Panc1 (cell line): ENCODE results near the gene ACSS1. TPM values are rescaled to one million over a fixed set of nuclear protein-coding genes. Genes with fewer than 3 reads are reported as not detected.

Source experiments
- ATAC-seq: fragments of 200-7000 bp; cut with Tn5 transposase; 2 replicates; pipeline ENCODE4 v1.9.1; 2020; ENCODE audit warnings: mild to moderate bottlenecking, moderate library complexity
- BruUV-seq: library from RNA; stranded (reverse); fragments of 400-500 nt; replicated peaks from 2 replicates; lab custom pipeline; 2021; lab: Mats Ljungman, UMichigan
- CTCF ChIA-PET: fragments of 300-600 bp; sonication (Branson Sonifier 250); formaldehyde crosslinking; loops from one replicate; lab custom pipeline; 2022; ENCODE audit warnings: antibody characterized with exemption; lab: Charles Lee
- POLR2A ChIA-PET: fragments of 300-600 bp; sonication (Branson Sonifier 250); formaldehyde crosslinking; loops from one replicate; lab custom pipeline; 2022; ENCODE audit warnings: antibody characterized with exemption; lab: Charles Lee
- DNase-seq: peaks from one replicate; pipeline ENCODE4 v3.0.0-alpha.2; 2010; ENCODE audit warnings: low read depth, low spot score
- H3K27ac ChIP-seq: 2 replicates; pipeline ENCODE4 v1.5.1; 2011; ENCODE audit warnings: mild to moderate bottlenecking, low read length, inconsistent platforms
- H3K27me3 ChIP-seq: fragments of 200-500 bp; sonication (Bioruptor generic); 2 replicates; pipeline ENCODE4 v1.6.0; 2014; ENCODE audit warnings: low read length, inconsistent platforms; ENCODE audit not compliant: control insufficient read depth, insufficient read depth
- H3K36me3 ChIP-seq: fragments of 200-500 bp; sonication (Bioruptor generic); 2 replicates; pipeline ENCODE4 v1.5.1; 2014; ENCODE audit warnings: inconsistent platforms, mild to moderate bottlenecking, low read length, moderate library complexity; ENCODE audit not compliant: control insufficient read depth, insufficient read depth
- H3K4me1 ChIP-seq: 2 replicates; pipeline ENCODE4 v1.5.1; 2011; ENCODE audit warnings: inconsistent platforms, mild to moderate bottlenecking, low read length, moderate library complexity; ENCODE audit not compliant: control insufficient read depth, insufficient read depth
- H3K4me3 ChIP-seq, 2 experiments: 2 replicates each; pipeline ENCODE4 v1.5.1; 2011 to 2012; ENCODE audit warnings: low read depth in 2 of 2, low read length in 2 of 2, mild to moderate bottlenecking in 2 of 2, inconsistent platforms in 1 of 2, moderate library complexity in 1 of 2
- H3K9me3 ChIP-seq: fragments of 200-500 bp; sonication (Bioruptor generic); 2 replicates; pipeline ENCODE4 v1.5.1; 2014; ENCODE audit warnings: low read depth, mild to moderate bottlenecking, inconsistent platforms, low read length, moderate library complexity; ENCODE audit not compliant: control insufficient read depth, insufficient read depth
- CTCF ChIP-seq: fragments of 450-650 bp; IDR thresholded peaks from 2 replicates; pipeline ENCODE4 v1.5.1; 2017; ENCODE audit warnings: mild to moderate bottlenecking
- POLR2AphosphoS5 ChIP-seq: IDR thresholded peaks from 2 replicates; pipeline ENCODE4 v1.6.1; 2012; ENCODE audit warnings: mild to moderate bottlenecking, low read depth, low read length, moderate library complexity
- REST ChIP-seq, 2 experiments: IDR thresholded peaks; 2 replicates each; pipeline ENCODE4 v1.6.1; 2011 to 2012; ENCODE audit warnings: low read depth in 2 of 2, control low read depth in 1 of 2, low read length in 1 of 2, mild to moderate bottlenecking in 1 of 2, moderate library complexity in 1 of 2; ENCODE audit not compliant: insufficient read depth in 1 of 2
- SIN3A ChIP-seq: IDR thresholded peaks from 2 replicates; pipeline ENCODE4 v1.6.1; 2012; ENCODE audit warnings: low read depth, mild to moderate bottlenecking, low read length, moderate library complexity, borderline replicate concordance; ENCODE audit not compliant: insufficient read depth
- TCF7L2 ChIP-seq: IDR thresholded peaks from 2 replicates; pipeline ENCODE4 v1.6.1; 2011; ENCODE audit warnings: mild to moderate bottlenecking, low read depth, low read length, inconsistent platforms
- in situ Hi-C: cut with HindIII; loops from 2 replicates; pipeline ENCODE4 v1.10.0; 2016; ENCODE audit warnings: low sequenced_read_pairs, low pct_unique_long_range_greater_than_20kb
- intact Hi-C: fragments of 100-400 bp; cut with micrococcal nuclease; formaldehyde crosslinking; loops from one replicate; pipeline ENCODE4 v1.10.0; 2022; ENCODE audit not compliant: unreplicated experiment
- total RNA-seq: library from RNA; stranded (reverse); gene quantifications from one replicate; pipeline ENCODE4 v1.2.1, GENCODE V29; 2021; ENCODE audit not compliant: unreplicated experiment

Gene ACSS1
- total RNA-seq, 1 experiment from 2014 or later, result 32.2 TPM

GRCh38 chr20:25025091-25025861 lies 32.7 kb downstream of the ACSS1 start:
- POLR2A ChIA-PET, result no interaction called here
- in situ Hi-C loops, result no loop called here
- no peaks in the 10 kb centered on the region for H3K36me3 ChIP-seq
- H3K27me3 ChIP-seq, result no peaks in the 10 kb centered on the region
- TF ChIP-seq SIN3A, result no peak
- no peak for TF ChIP-seq TCF7L2
- no peak overlapping the region for H3K27ac ChIP-seq
- H3K4me3 ChIP-seq, result no peak overlapping the region
- H3K4me1 ChIP-seq, result no peaks in the 10 kb centered on the region
- ATAC-seq (no peak), DNase-seq (no peak)
- intact Hi-C loops, result no loop called here
- CTCF ChIA-PET, result interaction anchor here (0.5 kb wide), 1 partner anchor 28 kb away, joined by 5 read pairs; no protein-coding TSS in a partner anchor
- H3K9me3 ChIP-seq, result no peaks in the 10 kb centered on the region
- no TSS peak for BruUV-seq

- no peak overlapping the region for H3K4me3 ChIP-seq
- H3K36me3 ChIP-seq, result no peaks in the 10 kb centered on the region
- H3K9me3 ChIP-seq, result no peaks in the 10 kb centered on the region
- POLR2A ChIA-PET, result no interaction called here
- in situ Hi-C loops (no loop called here), intact Hi-C loops (no loop called here)
- ATAC-seq, result no peak
- no peak for TF ChIP-seq TCF7L2
- TF ChIP-seq CTCF, result no peak
- no peak for TF ChIP-seq SIN3A
- TF ChIP-seq POLR2AphosphoS5, result no peak
- no peak for TF ChIP-seq REST (IDR thresholded peaks at IDR 0.05; ENCODE audit: insufficient read depth in 1 of 2, low read depth in 2 of 2, low read length in 1 of 2)
- no TSS peak for BruUV-seq
- no peak for DNase-seq
- H3K4me1 ChIP-seq, result no peaks in the 10 kb centered on the region
- no peak overlapping the region for H3K27ac ChIP-seq
- CTCF ChIA-PET, result no interaction called here
- no peaks in the 10 kb centered on the region for H3K27me3 ChIP-seq
These were observed 33.8 kb downstream of the ACSS1 start for GRCh38 chr20:25024171-25024570.

GRCh38 chr20:25023356-25023755 lies 34.6 kb downstream of the ACSS1 start:
- in situ Hi-C loops (no loop called here), intact Hi-C loops (no loop called here)
- Histone ChIP-seq H3K36me3 (no peaks in the 10 kb centered on the region), H3K9me3 (no peaks in the 10 kb centered on the region), H3K4me3 (no peak overlapping the region), H3K27ac (no peak overlapping the region), H3K4me1 (no peaks in the 10 kb centered on the region), H3K27me3 (no peaks in the 10 kb centered on the region)
- no TSS peak for BruUV-seq
- POLR2A ChIA-PET, result no interaction called here
- CTCF ChIA-PET, result no interaction called here
- DNase-seq (no peak), ATAC-seq (no peak)
- TF ChIP-seq CTCF (no peak), TCF7L2 (no peak), POLR2AphosphoS5 (no peak), REST (IDR thresholded peaks at IDR 0.05; ENCODE audit: insufficient read depth in 1 of 2, low read depth in 2 of 2, low read length in 1 of 2) (no peak), SIN3A (no peak)
